ENCODE data around the gene ATP7A.
"Not testable (repeated sequence)": the region's sequence is repeated elsewhere in the genome, so short reads cannot be mapped to it uniquely, and the experiment has no call there.

The ATP7A gene

DNA sequence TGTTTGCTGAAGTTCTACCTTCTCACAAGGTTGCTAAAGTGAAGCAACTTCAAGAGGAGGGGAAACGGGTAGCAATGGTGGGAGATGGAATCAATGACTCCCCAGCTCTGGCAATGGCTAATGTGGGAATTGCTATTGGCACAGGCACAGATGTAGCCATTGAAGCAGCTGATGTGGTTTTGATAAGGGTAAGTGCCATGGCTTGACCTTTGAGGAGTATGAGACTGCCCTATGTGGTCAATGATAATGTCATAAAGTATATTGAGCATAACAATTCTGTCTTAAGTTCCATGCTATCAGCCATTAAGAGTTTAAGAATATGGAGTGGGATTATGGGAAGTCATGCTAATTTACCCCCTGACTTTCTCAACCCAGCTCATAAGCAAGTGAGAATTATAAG, 132.1 kb downstream of the ATP7A start:
- DNase-seq = no peak

DNA sequence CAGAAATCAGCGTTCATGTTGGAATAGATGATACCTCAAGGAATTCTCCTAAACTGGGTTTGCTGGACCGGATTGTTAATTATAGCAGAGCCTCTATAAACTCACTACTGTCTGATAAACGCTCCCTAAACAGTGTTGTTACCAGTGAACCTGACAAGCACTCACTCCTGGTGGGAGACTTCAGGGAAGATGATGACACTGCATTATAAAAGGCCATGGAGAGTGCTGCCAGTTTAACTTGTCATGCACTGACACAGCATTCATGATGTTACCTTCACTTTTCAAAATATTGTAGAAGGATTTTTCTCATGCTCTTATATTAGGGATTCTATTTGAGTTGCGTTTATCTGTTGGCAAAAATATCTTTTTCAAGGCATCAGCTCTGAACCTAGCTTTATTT, 135.9 kb downstream of the ATP7A start:
- no peak for DNase-seq

DNA sequence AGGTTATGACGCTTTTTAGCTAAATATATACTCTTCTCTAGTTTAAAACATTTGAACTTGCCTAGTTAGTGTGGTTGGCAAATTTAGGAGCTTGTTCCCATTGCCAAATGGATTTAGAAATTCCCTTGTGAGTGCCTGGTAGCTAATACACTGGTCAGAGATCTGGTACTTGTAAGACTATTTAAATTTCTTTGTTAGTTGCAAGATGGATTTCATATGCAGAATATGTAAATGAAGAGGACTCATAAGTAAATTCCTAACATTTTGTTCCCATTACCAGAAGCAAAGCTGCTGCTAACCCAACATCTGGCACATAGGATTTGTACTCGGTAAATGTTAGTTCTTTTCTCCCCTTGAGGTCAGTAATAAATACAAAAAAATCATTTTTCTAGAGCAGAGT, 137.6 kb downstream of the ATP7A start:
- no peak for DNase-seq

DNA sequence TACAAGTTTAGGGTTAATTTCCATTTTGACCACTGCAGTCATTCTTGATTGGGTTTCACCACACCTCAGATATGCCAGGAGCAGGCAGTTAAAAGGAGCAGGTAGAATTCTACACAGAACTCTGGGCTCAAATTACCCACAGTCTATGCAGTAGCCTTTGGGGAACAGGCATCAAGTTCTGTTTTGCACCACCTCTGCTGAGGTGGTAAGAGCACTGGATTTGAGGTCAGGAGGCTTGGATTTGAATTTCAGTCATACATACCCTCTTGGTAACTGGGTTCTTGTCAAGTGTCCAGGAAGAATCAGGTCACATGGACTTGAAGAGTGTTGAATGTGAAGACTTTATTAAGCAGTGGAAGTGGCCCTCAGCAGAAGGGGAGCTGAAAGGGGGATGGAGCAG, 153.2 kb downstream of the ATP7A start:
- DNase-seq = no peak

DNA sequence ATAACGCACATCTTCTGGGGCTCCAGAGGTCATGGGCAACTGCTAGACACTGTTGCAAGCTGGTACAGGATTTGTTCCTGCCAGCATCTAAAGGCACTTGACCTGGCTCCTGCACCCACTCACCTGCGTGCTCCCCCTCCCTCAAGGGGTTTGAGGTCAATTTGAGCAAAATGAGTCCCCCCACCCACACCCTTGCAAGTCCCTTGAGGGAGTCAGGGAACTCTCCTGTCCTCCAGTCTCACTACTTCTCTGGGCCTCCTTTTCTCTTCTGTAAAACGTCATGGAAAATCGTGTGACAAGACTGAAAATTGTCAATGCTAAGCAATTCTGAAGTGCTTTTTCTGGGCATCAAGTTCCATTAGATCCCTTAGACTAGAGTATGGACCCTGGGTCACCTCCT, 153.7 kb downstream of the ATP7A start:
- no peak for DNase-seq

DNA sequence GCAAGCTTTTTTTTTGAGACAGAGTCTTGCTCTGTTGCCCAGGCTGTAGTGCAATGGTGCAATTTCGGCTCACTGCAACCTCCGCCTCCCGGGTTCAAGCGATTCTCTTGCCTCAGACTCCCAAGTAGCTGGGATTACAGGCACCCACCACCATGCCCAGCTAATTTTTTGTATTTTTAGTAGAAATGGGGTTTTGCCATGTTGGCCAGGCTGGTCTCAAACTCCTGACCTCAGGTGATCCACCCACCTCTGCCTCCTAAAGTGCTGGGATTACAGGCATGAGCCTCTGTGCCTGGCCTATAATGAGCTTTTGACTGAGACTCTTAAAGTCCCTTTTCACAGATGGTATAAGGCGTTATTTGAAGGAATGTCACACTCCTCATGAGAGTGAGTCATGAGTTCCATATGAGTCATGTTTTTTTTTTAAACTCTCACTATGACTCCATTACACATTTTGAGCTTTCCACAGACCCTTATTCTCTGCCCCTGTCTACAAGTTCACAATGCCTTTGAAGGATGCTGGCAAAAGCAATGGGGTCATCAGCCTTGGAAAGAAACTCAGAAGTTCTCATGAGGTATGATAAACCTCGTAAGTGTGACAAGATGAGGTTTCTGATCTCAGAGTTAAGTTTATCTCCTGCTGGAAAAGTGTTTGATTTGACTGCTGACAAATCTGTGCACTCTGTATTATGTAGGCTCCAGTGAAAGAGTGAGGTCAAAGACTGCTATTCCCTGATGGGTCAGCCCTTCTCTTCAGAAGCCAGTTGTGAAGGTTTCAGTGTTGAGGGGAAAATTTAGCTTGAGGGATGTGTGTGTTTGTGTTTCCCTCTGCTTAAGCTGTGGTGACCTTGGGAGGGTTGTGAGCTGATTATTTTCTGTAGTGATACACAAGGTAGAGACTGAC, 154.5 kb downstream of the ATP7A start:
- peak; percentile 49 for DNase-seq

DNA sequence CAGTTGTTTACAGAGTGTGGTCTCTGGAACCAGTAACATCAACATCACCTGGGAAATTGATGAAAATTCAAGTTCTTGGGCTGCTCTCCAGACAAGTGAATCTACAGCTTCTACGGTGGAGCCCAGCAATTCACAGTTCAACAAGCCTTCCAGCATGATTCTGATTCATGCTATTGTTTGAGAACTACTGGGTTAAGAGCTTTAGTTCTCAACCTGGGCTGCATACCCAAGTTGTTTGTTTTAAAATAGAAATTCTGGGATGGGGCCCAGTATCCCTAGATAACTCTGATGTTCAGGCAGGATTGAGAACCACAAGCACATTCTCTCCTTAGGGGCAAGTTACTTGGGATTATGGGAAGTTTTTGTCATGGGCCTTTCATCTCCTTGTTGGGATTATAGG, 155.6 kb downstream of the ATP7A start:
- no peak for DNase-seq

DNA sequence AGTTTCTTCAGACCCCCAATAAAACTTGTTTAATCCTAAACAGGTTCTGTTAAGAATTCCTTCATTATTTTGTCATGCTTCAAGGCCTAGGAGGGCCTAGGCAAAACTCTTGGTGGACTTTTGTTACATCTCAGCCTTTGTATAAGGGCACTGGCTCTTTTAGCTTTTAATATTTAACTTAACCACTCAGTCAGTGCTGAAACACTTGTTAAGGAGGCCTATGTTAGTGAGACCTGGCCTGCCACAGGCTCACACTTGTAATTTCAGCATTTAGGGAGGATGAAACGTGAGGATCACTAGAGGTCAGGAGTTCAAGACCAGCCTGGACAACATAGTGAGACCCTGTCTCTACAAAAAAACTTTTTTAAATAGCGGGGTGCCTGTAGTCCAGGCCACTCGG, 160.8 kb downstream of the ATP7A start:
- no peak for DNase-seq

DNA sequence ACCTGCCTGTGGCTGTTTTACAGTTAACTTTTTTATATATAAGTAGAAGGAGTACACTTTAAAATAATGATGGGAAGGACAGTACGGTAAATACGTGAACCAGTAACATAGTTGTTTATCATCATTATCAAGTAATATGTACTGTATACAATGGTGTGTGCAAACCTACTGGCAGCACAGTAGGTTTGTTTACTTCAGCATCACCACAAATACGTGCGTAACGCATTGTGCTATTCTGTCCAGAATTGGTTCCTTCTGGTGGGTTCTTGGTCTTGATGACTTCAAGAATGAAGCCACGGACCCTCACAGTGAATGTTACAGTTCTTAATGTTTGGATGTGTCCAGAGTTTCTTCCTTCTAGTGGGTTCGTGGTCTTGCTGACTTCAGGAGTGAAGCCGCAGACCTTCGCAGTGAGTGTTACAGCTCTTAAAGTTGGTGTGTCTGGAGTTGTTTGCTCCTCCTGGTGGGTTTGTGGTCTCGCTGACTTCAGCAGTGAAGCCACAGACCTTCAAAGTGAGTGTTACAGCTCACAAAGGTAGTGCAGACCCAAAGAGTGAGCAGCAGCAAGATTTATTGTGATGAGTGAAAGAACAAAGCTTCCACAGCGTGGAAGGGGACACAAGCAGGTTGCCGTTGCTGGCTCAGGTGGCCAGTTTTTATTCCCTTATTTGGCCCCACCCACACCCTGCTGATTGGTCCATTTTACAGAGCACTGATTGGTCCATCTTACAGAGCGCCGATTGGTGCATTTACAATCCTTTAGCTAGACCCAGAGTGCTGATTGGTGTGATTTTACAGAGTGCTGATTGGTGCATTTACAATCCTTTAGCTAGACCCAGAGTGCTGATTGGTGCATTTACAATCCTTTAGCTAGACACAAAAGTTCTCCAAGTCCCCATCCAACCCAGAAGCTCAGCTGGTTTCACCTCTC, 162.9 kb downstream of the ATP7A start:
- DNase-seq = not testable (repeated sequence)

DNA sequence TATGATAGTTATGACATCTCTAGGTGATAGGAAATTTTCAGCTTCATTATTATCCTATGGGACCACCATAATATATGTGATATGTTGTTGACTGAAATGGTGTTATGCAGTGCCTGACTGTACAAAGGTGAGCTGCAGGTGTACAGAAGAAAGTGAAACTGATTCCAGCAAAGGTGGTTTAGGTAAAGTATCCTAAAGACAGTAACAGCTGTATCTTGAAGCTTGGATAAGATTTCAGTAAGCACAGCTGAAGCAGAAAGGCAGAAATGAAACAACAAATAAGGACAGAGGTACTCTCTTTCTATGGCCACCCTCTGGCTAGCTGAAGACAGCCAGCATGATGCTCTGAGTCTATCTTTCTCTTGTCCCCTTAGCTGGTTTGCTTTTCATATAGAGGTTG, 163.6 kb downstream of the ATP7A start:
- DNase-seq = no peak

DNA sequence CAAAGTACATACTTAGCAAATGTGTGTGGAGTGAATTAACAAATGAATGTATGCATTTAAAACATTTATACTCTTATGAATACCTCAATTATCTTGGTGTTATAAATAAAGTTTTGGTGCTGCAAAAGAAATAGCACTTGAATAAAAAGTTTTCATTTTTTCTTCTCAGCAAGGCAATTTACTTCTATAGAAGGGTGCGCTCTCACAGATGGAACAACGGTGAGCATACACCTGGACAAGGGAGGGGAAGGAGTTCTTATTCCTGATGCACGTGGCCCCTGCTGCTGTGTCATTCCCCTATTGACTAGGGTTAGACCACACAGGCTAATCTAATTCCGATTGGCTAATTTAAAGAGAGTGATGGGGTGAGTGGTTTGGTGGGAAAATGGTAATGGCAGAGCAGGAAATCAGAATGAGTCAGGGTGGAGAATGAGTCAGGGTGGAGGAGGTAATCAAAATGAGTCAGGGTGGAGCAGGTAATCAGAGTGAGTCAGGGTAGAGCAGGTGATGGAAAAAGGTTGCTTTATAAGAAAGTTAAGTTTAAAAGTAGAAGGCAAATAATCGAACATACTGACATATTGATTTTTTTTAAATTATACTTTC, 165.4 kb downstream of the ATP7A start:
- no peak for DNase-seq

DNA sequence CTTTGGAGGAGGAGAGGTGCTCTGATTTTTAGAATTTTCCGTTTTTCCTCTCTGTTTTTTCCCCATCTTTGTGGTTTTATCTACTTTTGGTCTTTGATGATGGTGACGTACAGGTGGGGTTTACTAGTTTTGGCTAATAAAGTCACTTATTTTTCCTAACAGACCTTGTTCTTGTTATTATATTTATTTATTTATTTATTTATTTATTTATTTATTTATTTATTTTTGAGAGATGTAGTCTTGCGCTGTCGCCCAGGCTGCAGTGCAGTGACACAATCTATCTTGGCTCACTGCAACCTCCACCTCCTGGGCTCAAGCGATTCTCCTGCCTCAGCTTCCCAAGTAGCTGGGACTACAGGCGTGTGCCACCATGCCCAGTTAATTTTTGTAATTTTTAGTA, 170.9 kb downstream of the ATP7A start:
- DNase-seq = not testable (repeated sequence)

DNA sequence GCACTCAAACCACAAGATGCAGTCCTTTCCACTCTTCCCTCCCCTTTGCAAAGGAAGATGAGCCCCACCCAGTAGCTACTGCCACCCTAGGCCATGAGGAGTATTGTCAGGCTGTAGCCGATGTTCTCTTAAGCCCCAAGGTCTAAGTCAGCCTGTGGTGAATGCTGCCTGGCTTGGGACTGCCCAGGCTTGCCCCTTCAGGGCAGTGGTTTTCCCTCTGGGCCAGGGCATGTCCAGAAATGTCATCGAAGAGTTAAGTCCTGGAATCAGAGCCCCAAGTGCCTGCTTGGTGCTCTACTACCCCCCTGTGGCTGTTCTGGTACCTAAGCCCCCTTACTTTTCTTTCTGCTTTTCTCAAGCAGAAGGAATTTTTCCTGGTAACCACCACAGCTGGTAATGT, 181.8 kb downstream of the ATP7A start:
- DNase-seq = peak; percentile 54

DNA sequence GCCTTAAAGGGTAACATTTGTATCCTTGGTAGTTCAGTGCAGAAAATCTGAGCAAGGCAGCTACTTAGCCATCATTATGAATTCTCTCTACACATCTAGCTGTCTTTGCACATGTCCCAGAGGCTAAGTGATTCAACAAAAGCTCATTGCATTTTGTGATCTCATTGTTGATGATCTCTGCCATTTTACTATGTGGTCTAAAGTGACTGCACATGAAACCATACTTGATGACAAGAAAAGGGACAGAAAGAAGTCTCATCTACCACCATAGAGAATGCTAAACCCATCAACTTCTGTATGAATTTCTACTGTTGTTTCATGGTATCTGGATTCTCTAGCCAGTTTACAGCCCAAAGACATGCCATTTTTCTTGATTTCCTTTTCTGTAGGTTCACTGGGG, 187.6 kb downstream of the ATP7A start:
- no peak for DNase-seq

All from OCI-M1 (cell line).